IMR-90 (cell line): ENCODE results near the gene ACTBL2. TPM values are rescaled to one million over a fixed set of nuclear protein-coding genes. Genes with fewer than 3 reads are reported as not detected.

Experiments
- ATAC-seq: fragments of 200-7000 bp; cut with Tn5 transposase; 2 replicates; pipeline ENCODE4 v1.9.1; 2020; ENCODE audit warnings: low read depth, mild to moderate bottlenecking, moderate library complexity
- BruUV-seq: library from RNA; stranded (reverse); fragments of 400-500 nt; replicated peaks from 2 replicates; lab custom pipeline; 2021; lab: Mats Ljungman, UMichigan
- CTCF ChIA-PET: fragments of 300-600 bp; formaldehyde crosslinking; extraction: SDS; loops from one replicate; lab custom pipeline; 2021; ENCODE audit warnings: antibody characterized with exemption; lab: Yijun Ruan, JAX
- POLR2A ChIA-PET: fragments of 300-600 bp; sonication (Branson Sonifier 250); formaldehyde crosslinking; loops from one replicate; lab custom pipeline; 2022; ENCODE audit warnings: antibody characterized with exemption; ENCODE audit not compliant: unreplicated experiment; lab: Charles Lee
- DNase-seq: peaks from one replicate; pipeline ENCODE4 v3.0.0; 2013
- H2AFZ ChIP-seq: replicated peaks from 2 replicates; pipeline ENCODE3; 2013; ENCODE audit warnings: low read length, mild to moderate bottlenecking; ENCODE audit not compliant: poor library complexity
- H2AK5ac ChIP-seq: 2 replicates; pipeline ENCODE4 v1.6.1; 2013; ENCODE audit warnings: low read depth, low read length, inconsistent platforms
- H2AK9ac ChIP-seq: replicated peaks from 2 replicates; pipeline ENCODE3; 2013; ENCODE audit warnings: mild to moderate bottlenecking, low read depth, low read length, moderate library complexity; ENCODE audit not compliant: poor library complexity
- H2BK120ac ChIP-seq: 2 replicates; pipeline ENCODE4 v1.6.1; 2013; ENCODE audit warnings: low read depth, low read length, inconsistent platforms
- H2BK15ac ChIP-seq: 3 replicates; pipeline ENCODE4 v1.6.1; 2013; ENCODE audit warnings: low read depth, low read length, inconsistent platforms
- H2BK20ac ChIP-seq: 2 replicates; pipeline ENCODE4 v1.6.1; 2013; ENCODE audit warnings: low read depth, mild to moderate bottlenecking, inconsistent platforms, low read length, moderate library complexity
- H2BK5ac ChIP-seq: 2 replicates; pipeline ENCODE4 v1.6.1; 2013; ENCODE audit warnings: mild to moderate bottlenecking, low read depth, low read length, inconsistent platforms; ENCODE audit not compliant: poor library complexity, severe bottlenecking
- H3K14ac ChIP-seq: replicated peaks from 2 replicates; pipeline ENCODE4 v1.6.1; 2013; ENCODE audit warnings: low read depth, low read length, inconsistent platforms
- H3K18ac ChIP-seq: 2 replicates; pipeline ENCODE4 v1.6.1; 2013; ENCODE audit warnings: low read depth, low read length, control low read depth
- H3K23ac ChIP-seq: 2 replicates; pipeline ENCODE4 v1.6.1; 2013; ENCODE audit warnings: low read depth, low read length, inconsistent platforms
- H3K27ac ChIP-seq: 2 replicates; pipeline ENCODE4 v1.5.1; 2013; ENCODE audit warnings: mild to moderate bottlenecking, control low read depth, low read length; ENCODE audit not compliant: insufficient read depth
- H3K27me3 ChIP-seq: 2 replicates; pipeline ENCODE4 v1.6.1; 2013; ENCODE audit warnings: low read length; ENCODE audit not compliant: control insufficient read depth, insufficient read depth
- H3K36me3 ChIP-seq: 2 replicates; pipeline ENCODE4 v1.6.1; 2013; ENCODE audit warnings: low read length, mixed read lengths; ENCODE audit not compliant: control insufficient read depth, insufficient read depth
- H3K4ac ChIP-seq: 2 replicates; pipeline ENCODE4 v1.6.1; 2013; ENCODE audit warnings: low read depth, low read length, inconsistent platforms
- H3K4me1 ChIP-seq: 2 replicates; pipeline ENCODE4 v1.6.1; 2013; ENCODE audit warnings: low read length, mixed read lengths; ENCODE audit not compliant: control insufficient read depth, insufficient read depth
- H3K4me2 ChIP-seq: 2 replicates; pipeline ENCODE4 v1.6.1; 2013; ENCODE audit warnings: low read depth, mild to moderate bottlenecking, control low read depth, low read length, moderate library complexity
- H3K4me3 ChIP-seq: 2 replicates; pipeline ENCODE4 v1.5.1; 2013; ENCODE audit warnings: low read depth, mild to moderate bottlenecking, control low read depth, low read length, moderate library complexity; ENCODE audit not compliant: insufficient read depth
- H3K56ac ChIP-seq: 2 replicates; pipeline ENCODE4 v1.6.1; 2013; ENCODE audit warnings: low read length, inconsistent platforms; ENCODE audit not compliant: insufficient read depth; ENCODE audit errors: extremely low read depth
- H3K79me1 ChIP-seq, 2 experiments: 2 replicates each; pipeline ENCODE4 v1.6.1; 2013; ENCODE audit warnings: low read length in 2 of 2, inconsistent platforms in 1 of 2, low read depth in 1 of 2
- H3K9ac ChIP-seq: 2 replicates; pipeline ENCODE4 v1.6.1; 2013; ENCODE audit warnings: low read depth, low read length, control low read depth
- H3K9me1 ChIP-seq: 2 replicates; pipeline ENCODE4 v1.6.1; 2013; ENCODE audit warnings: low read length, inconsistent platforms; ENCODE audit not compliant: insufficient read depth
- H3K9me3 ChIP-seq: 2 replicates; pipeline ENCODE4 v1.6.1; 2013; ENCODE audit warnings: low read length; ENCODE audit not compliant: control insufficient read depth, insufficient read depth
- H4K20me1 ChIP-seq: 2 replicates; pipeline ENCODE4 v1.6.1; 2013; ENCODE audit warnings: low read length, inconsistent platforms; ENCODE audit not compliant: insufficient read depth
- H4K5ac ChIP-seq: 2 replicates; pipeline ENCODE4 v1.6.1; 2013; ENCODE audit warnings: mild to moderate bottlenecking, low read depth, low read length, control low read depth
- H4K8ac ChIP-seq, 2 experiments: 2 replicates each; pipeline ENCODE4 v1.6.1; 2013; ENCODE audit warnings: low read depth in 2 of 2, low read length in 2 of 2, control low read depth in 1 of 2, inconsistent platforms in 1 of 2
- H4K91ac ChIP-seq: 2 replicates; pipeline ENCODE4 v1.6.1; 2013; ENCODE audit warnings: low read depth, low read length, inconsistent platforms; ENCODE audit not compliant: insufficient read depth
- BHLHE40 ChIP-seq: fragments of 150-350 bp; IDR thresholded peaks from 2 replicates; pipeline ENCODE4 v1.6.1; 2016; ENCODE audit warnings: mild to moderate bottlenecking, low read depth, low read length
- CEBPB ChIP-seq: IDR thresholded peaks from 2 replicates; pipeline ENCODE4 v1.6.1; 2012; ENCODE audit warnings: low read depth, low read length, improper control_type of control experiment
- CHD1 ChIP-seq: IDR thresholded peaks from 2 replicates; pipeline ENCODE4 v1.6.1; 2012; ENCODE audit warnings: low read depth, low read length, improper control_type of control experiment
- FOS ChIP-seq: fragments of 150-350 bp; IDR thresholded peaks from 2 replicates; pipeline ENCODE4 v1.6.1; 2016; ENCODE audit warnings: low read depth, low read length
- MAFK ChIP-seq: IDR thresholded peaks from 2 replicates; pipeline ENCODE4 v1.6.1; 2012; ENCODE audit warnings: low read depth, low read length, improper control_type of control experiment
- MAZ ChIP-seq: IDR thresholded peaks from 2 replicates; pipeline ENCODE4 v1.6.1; 2012; ENCODE audit warnings: low read depth, mild to moderate bottlenecking, low read length, improper control_type of control experiment, moderate library complexity, borderline replicate concordance
- MXI1 ChIP-seq: IDR thresholded peaks from 2 replicates; pipeline ENCODE4 v1.6.1; 2012; ENCODE audit warnings: low read depth, mild to moderate bottlenecking, low read length, moderate library complexity, borderline replicate concordance
- NFE2L2 ChIP-seq: fragments of 150-350 bp; IDR thresholded peaks from 2 replicates; pipeline ENCODE4 v1.6.1; 2016; ENCODE audit warnings: low read depth, mild to moderate bottlenecking, low read length
- POLR2A ChIP-seq: IDR thresholded peaks from 2 replicates; pipeline ENCODE4 v1.6.1; 2012; ENCODE audit warnings: mild to moderate bottlenecking, low read depth, low read length
- RAD21 ChIP-seq: IDR thresholded peaks from 2 replicates; pipeline ENCODE4 v1.6.1; 2012; ENCODE audit warnings: low read length, improper control_type of control experiment
- RCOR1 ChIP-seq: IDR thresholded peaks from 2 replicates; pipeline ENCODE4 v1.6.1; 2012; ENCODE audit warnings: mild to moderate bottlenecking, low read length, improper control_type of control experiment; ENCODE audit not compliant: insufficient replicate concordance
- RFX5 ChIP-seq: IDR thresholded peaks from 2 replicates; pipeline ENCODE4 v1.8.0; 2012; ENCODE audit warnings: low read depth, mild to moderate bottlenecking, low read length, moderate library complexity
- SMC3 ChIP-seq: fragments of 150-350 bp; IDR thresholded peaks from 2 replicates; pipeline ENCODE4 v1.6.1; 2016; ENCODE audit warnings: low read depth, mild to moderate bottlenecking, antibody characterized with exemption, low read length, moderate library complexity
- WGBS, 2 experiments: methylation state at CpG; one replicate each; pipeline versions ENCODE4 v1.1.5 to v1.1.7; 2013; ENCODE audit warnings: missing lambda C conversion rate in 2 of 2; ENCODE audit not compliant: insufficient read length in 1 of 2; ENCODE audit errors: extremely low coverage in 2 of 2; 5-methylcytosine and 5-hydroxymethylcytosine counted together
- dilution Hi-C: fragments of 300-500 bp; cut with HindIII; formaldehyde crosslinking; loops from one replicate; pipeline ENCODE4 v1.14.3; 2018; ENCODE audit warnings: low sequenced_read_pairs; ENCODE audit not compliant: unreplicated experiment
- in situ Hi-C: fragments of 300-500 bp; cut with MboI; formaldehyde crosslinking; loops from 3 replicates; pipeline ENCODE4 v1.14.3; 2019; ENCODE audit warnings: low sequenced_read_pairs, inconsistent platforms, mixed read lengths
- intact Hi-C: fragments of 100-400 bp; cut with micrococcal nuclease; formaldehyde crosslinking; loops from 2 replicates; pipeline ENCODE4 v1.10.0; 2022
- polyA plus RNA-seq, 3 experiments: library from polyadenylated mRNA; depleted of rRNA; stranded (reverse); fragments of >200 nt; gene quantifications; 2 replicates each; pipeline ENCODE4 v1.2.3, GENCODE V29; 2012; ENCODE audit warnings: low replicate concordance in 1 of 3
- total RNA-seq: library from RNA; depleted of rRNA; stranded (reverse); fragments of >200 nt; gene quantifications from 2 replicates; pipeline ENCODE4 v1.2.3, GENCODE V29; 2012
- TF ChIP-seq, protein P1 (sequence below): fragments of 150-350 bp; IDR thresholded peaks from 2 replicates; pipeline ENCODE4 v1.6.1; 2016; ENCODE audit warnings: low read depth, mild to moderate bottlenecking, low read length, moderate library complexity, borderline replicate concordance
- TF ChIP-seq, protein P2 (sequence below): fragments of 150-350 bp; IDR thresholded peaks from 2 replicates; pipeline ENCODE4 v1.6.1; 2017; ENCODE audit warnings: mild to moderate bottlenecking, antibody characterized with exemption, low read length, low read depth
- TF ChIP-seq, protein P3 (sequence below): conservative IDR thresholded peaks from 2 replicates; pipeline ENCODE4 v1.5.1; 2012; ENCODE audit warnings: mild to moderate bottlenecking, low read depth, low read length, improper control_type of control experiment

The ACTBL2 gene
- total and polyA plus RNA-seq, 2 of the 4 experiments (the other 2 are of a cell fraction) = 0.29 to 1.6 TPM

DNA sequence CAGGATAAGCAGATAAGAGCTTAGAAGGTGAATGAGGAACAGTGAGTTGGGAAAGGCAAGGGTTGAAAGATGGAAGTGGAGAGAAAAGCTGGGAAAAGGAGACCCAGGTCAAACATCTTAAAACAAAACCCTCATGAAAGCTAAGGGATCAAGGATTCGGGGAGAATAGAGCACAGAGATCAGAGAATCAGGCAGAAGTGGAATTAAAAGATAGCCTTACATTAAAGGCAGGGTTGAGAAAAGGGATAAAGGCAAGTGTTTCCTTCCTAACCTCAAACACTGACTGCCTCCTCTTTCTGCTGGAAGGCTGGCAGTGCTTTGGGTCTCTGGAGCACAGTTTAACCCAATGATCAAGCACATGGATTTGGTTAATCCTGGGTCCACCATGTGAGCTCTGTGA lies 28.7 kb upstream of the ACTBL2 start:
- Histone ChIP-seq H3K4ac (no peak overlapping the region), H3K18ac (no peak overlapping the region), H4K5ac (no peak overlapping the region), H3K4me1 (peaks cover 3% of the 10 kb centered on the region), H4K91ac (no peak overlapping the region), H3K9ac (no peak overlapping the region), H3K9me1 (no peaks in the 10 kb centered on the region), H2BK5ac (no peak overlapping the region), H3K4me3 (no peak overlapping the region), H4K20me1 (no peaks in the 10 kb centered on the region), H2AFZ (no peak overlapping the region), H4K8ac (no peak overlapping the region), H2AK5ac (no peak overlapping the region), H2BK20ac (no peak overlapping the region), H3K14ac (no peak overlapping the region), H3K9me3 (no peaks in the 10 kb centered on the region), H3K36me3 (no peaks in the 10 kb centered on the region), H2BK120ac (no peak overlapping the region), H3K56ac (no peak overlapping the region), H3K27me3 (no peaks in the 10 kb centered on the region; the same call in 1 of the 2 replicates), H3K79me1 (no peaks in the 10 kb centered on the region), H3K23ac (no peak overlapping the region), H3K27ac (no peak overlapping the region), H2AK9ac (no peak overlapping the region), H2BK15ac (no peak overlapping the region), H3K4me2 (no peak overlapping the region)
- WGBS, 2 experiments = no CpG with 5 or more reads among the region's 1 CpG
- ChIA-PET POLR2A (no interaction called here), CTCF (no interaction called here)
- ATAC-seq (no peak), DNase-seq (no peak)
- intact Hi-C loops = no loop called here
- dilution Hi-C loops = no loop called here
- no TSS peak for BruUV-seq
- in situ Hi-C loops = no loop called here
- TF ChIP-seq MAFK = no peak
- TF ChIP-seq NFE2L2 = no peak
- TF ChIP-seq RCOR1 = no peak
- no peak for TF ChIP-seq CEBPB
- TF ChIP-seq, protein P1, sequence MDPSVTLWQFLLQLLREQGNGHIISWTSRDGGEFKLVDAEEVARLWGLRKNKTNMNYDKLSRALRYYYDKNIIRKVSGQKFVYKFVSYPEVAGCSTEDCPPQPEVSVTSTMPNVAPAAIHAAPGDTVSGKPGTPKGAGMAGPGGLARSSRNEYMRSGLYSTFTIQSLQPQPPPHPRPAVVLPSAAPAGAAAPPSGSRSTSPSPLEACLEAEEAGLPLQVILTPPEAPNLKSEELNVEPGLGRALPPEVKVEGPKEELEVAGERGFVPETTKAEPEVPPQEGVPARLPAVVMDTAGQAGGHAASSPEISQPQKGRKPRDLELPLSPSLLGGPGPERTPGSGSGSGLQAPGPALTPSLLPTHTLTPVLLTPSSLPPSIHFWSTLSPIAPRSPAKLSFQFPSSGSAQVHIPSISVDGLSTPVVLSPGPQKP = no peak
- no peak for TF ChIP-seq SMC3
- no peak for TF ChIP-seq MAZ
- no peak for TF ChIP-seq RFX5
- no peak for TF ChIP-seq BHLHE40
- TF ChIP-seq, protein P2, sequence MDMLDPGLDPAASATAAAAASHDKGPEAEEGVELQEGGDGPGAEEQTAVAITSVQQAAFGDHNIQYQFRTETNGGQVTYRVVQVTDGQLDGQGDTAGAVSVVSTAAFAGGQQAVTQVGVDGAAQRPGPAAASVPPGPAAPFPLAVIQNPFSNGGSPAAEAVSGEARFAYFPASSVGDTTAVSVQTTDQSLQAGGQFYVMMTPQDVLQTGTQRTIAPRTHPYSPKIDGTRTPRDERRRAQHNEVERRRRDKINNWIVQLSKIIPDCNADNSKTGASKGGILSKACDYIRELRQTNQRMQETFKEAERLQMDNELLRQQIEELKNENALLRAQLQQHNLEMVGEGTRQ = no peak
- TF ChIP-seq FOS = no peak
- no peak for TF ChIP-seq CHD1
- TF ChIP-seq MXI1 = no peak
- TF ChIP-seq POLR2A = no peak
- no peak for TF ChIP-seq RAD21
- TF ChIP-seq, protein P3, sequence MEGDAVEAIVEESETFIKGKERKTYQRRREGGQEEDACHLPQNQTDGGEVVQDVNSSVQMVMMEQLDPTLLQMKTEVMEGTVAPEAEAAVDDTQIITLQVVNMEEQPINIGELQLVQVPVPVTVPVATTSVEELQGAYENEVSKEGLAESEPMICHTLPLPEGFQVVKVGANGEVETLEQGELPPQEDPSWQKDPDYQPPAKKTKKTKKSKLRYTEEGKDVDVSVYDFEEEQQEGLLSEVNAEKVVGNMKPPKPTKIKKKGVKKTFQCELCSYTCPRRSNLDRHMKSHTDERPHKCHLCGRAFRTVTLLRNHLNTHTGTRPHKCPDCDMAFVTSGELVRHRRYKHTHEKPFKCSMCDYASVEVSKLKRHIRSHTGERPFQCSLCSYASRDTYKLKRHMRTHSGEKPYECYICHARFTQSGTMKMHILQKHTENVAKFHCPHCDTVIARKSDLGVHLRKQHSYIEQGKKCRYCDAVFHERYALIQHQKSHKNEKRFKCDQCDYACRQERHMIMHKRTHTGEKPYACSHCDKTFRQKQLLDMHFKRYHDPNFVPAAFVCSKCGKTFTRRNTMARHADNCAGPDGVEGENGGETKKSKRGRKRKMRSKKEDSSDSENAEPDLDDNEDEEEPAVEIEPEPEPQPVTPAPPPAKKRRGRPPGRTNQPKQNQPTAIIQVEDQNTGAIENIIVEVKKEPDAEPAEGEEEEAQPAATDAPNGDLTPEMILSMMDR = no peak
